BJ (cell line): ENCODE results near the gene FLRT2. TPM values are rescaled to one million over a fixed set of nuclear protein-coding genes. Genes with fewer than 3 reads are reported as not detected.

Experiments used
- CTCF ChIA-PET: fragments of 350-600 bp; formaldehyde crosslinking; extraction: SDS; loops from one replicate; lab custom pipeline; 2021; ENCODE audit warnings: antibody characterized with exemption, inconsistent platforms; lab: Yijun Ruan, JAX
- POLR2A ChIA-PET: fragments of 300-600 bp; sonication (Branson Sonifier 250); formaldehyde crosslinking; extraction: SDS; loops from one replicate; lab custom pipeline; 2021; ENCODE audit warnings: antibody characterized with exemption; lab: Charles Lee
- DNase-seq: peaks from one replicate; pipeline ENCODE4 v3.0.0-alpha.2; 2011; ENCODE audit warnings: low read depth
- H3K27me3 ChIP-seq: 2 replicates; pipeline ENCODE4 v1.6.0; 2011; ENCODE audit warnings: low read length; ENCODE audit not compliant: control insufficient read depth, insufficient read depth
- H3K36me3 ChIP-seq: 2 replicates; pipeline ENCODE4 v1.5.1; 2011; ENCODE audit warnings: low read length; ENCODE audit not compliant: control insufficient read depth, insufficient read depth
- H3K4me3 ChIP-seq: 2 replicates; pipeline ENCODE4 v1.5.1; 2011; ENCODE audit warnings: low read depth, mild to moderate bottlenecking, control low read depth, low read length
- polyA plus RNA-seq: library from polyadenylated mRNA; depleted of rRNA; stranded (reverse); fragments of >200 nt; gene quantifications from 2 replicates; pipeline ENCODE4 v1.2.3, GENCODE V29; 2011
- TF ChIP-seq, protein P1 (sequence below): IDR thresholded peaks from 2 replicates; pipeline ENCODE4 v1.5.1; 2011; ENCODE audit warnings: low read depth, mild to moderate bottlenecking, control low read depth, inconsistent platforms, low read length, moderate library complexity; ENCODE audit not compliant: insufficient read depth

Gene FLRT2
- polyA plus RNA-seq, 1 experiment, result 16.7 TPM

DNA sequence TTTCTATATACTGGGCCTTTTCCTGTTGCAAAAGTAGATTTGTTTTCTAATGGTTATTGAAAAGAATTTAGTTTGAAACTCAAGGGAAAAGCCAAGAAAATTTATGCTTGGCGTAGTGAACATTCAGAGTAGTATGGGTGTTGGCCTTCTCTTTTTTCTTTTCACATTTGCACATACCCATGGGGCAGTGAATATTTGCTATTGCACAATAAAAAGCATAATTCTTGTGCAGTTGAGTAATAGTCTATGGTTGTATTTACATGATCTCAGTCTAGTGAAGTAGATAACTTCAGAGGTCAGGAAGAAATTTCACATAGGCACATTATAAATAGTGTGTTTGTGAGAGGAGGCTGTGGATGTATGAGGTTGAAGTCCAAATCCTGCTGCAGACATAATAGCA, 158.1 kb downstream of the FLRT2 start:
- no peaks in the 10 kb centered on the region for H3K36me3 ChIP-seq
- no peak for DNase-seq
- H3K27me3 ChIP-seq, result no peaks in the 10 kb centered on the region
- CTCF ChIA-PET, result no interaction called here
- POLR2A ChIA-PET, result no interaction called here
- TF ChIP-seq, protein P1, sequence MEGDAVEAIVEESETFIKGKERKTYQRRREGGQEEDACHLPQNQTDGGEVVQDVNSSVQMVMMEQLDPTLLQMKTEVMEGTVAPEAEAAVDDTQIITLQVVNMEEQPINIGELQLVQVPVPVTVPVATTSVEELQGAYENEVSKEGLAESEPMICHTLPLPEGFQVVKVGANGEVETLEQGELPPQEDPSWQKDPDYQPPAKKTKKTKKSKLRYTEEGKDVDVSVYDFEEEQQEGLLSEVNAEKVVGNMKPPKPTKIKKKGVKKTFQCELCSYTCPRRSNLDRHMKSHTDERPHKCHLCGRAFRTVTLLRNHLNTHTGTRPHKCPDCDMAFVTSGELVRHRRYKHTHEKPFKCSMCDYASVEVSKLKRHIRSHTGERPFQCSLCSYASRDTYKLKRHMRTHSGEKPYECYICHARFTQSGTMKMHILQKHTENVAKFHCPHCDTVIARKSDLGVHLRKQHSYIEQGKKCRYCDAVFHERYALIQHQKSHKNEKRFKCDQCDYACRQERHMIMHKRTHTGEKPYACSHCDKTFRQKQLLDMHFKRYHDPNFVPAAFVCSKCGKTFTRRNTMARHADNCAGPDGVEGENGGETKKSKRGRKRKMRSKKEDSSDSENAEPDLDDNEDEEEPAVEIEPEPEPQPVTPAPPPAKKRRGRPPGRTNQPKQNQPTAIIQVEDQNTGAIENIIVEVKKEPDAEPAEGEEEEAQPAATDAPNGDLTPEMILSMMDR, result no peak
- no peak overlapping the region for H3K4me3 ChIP-seq

DNA sequence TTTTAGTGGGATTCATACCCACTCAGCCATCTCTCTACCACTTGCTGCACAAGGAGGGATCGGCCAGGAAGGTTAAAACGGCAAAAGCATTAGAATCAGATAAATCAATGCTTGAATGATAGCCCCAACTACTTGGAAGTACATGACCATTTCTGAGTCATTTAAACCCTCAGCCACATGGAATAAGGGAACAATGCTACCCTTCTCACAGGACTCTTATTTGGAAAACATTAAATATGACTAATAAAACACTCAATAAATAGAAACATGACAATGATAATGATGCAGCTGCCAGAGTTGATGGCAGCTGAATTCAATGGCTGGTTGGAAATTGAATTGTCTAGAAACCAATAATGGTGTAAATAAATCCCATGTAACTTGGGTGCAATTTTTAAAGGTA, 165.4 kb downstream of the FLRT2 start:
- CTCF ChIA-PET, result interaction anchor here (0.8 to 1.2 kb wide), 2 partner anchors 12 to 18 kb away, joined by 3 read pairs; no protein-coding TSS in a partner anchor
- POLR2A ChIA-PET, result no interaction called here
- TF ChIP-seq, protein P1, result no peak
- Histone ChIP-seq H3K4me3 (no peak overlapping the region), H3K27me3 (no peaks in the 10 kb centered on the region), H3K36me3 (no peaks in the 10 kb centered on the region)
- no peak for DNase-seq

DNA sequence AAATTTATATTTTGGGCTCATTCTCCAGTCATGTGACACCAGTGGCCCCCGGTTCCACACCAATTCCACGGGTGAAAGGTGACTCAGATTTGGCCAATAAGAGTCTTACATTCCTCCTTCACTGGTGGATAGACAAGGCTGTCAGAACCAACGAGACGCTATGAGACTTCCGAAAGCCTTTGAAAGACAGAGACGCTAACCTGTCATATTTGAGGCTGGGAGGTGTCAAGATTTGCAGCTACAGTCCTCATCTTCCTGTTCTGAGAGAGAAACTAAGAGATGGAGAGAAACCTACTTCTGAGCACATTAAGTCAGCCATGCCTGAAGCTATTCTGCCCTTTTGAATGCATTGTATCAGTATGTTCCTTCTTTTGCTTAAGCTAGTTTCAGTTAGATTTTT, 171.2 kb downstream of the FLRT2 start:
- no peak for DNase-seq
- CTCF ChIA-PET, result no interaction called here
- POLR2A ChIA-PET, result no interaction called here

DNA sequence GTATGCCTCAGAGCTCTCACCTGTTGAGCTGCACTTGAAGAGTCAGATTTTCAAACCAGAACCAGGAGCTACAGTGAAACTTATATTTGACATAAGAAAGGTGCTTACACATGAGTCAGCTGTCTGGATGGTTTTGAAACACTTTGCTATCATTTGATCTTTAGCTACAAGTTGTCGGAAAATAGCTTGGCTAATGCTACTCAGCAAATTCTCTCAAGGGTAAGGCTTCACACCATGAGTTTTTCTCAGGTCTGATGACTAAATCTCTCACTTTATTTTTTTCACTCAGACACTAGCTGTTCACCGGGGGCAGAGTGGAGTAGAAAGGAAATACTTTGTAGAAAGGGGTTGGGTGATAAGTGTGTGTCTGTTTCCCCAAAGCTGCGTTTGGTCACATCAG, 171.8 kb downstream of the FLRT2 start:
- H3K4me3 ChIP-seq, result no peak overlapping the region
- ChIA-PET POLR2A (no interaction called here), CTCF (interaction anchor here (1.0 kb wide), 1 partner anchor 11 kb away, joined by 3 read pairs; no protein-coding TSS in a partner anchor)
- no peaks in the 10 kb centered on the region for H3K36me3 ChIP-seq
- TF ChIP-seq, protein P1, result no peak
- DNase-seq, result no peak
- no peaks in the 10 kb centered on the region for H3K27me3 ChIP-seq

More for the DNA sequence above, 171.2 kb downstream of the FLRT2 start:
- TF ChIP-seq, protein P1, result no peak
- H3K27me3 ChIP-seq, result no peaks in the 10 kb centered on the region
- no peaks in the 10 kb centered on the region for H3K36me3 ChIP-seq
- H3K4me3 ChIP-seq, result no peak overlapping the region

DNA sequence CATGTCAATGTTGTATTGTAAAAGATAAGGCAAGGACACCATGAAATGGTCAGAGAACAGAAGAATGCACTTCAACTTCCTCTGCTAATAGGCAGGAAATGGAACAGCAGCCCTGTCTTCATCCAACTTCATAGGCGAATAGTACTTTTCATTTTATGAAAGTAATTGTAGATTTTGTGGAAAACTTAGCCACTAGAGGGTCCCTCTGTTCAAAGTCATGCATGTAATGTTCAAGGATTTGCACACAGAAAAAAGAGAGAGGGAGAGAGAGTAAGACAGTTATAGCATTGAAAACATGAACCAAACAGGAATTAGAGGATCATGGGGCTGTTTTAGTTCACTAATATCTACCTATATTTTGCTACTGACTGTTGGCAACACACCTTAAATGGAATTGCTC, 172.2 kb downstream of the FLRT2 start:
- ChIA-PET POLR2A (no interaction called here), CTCF (interaction anchor here (1.0 kb wide), 1 partner anchor 12 kb away, joined by 3 read pairs; no protein-coding TSS in a partner anchor)
- TF ChIP-seq, protein P1, result no peak
- H3K27me3 ChIP-seq, result no peaks in the 10 kb centered on the region
- H3K36me3 ChIP-seq, result no peaks in the 10 kb centered on the region
- no peak for DNase-seq
- H3K4me3 ChIP-seq, result no peak overlapping the region
